Common myeloid progenitor, CD34-positive (primary cell): ENCODE measurements around the gene STRIP1.
A peak's percentile ranks its signal among the peaks of the same experiment; 100 is the strongest.

ENCODE experiments used
- CTCF ChIA-PET: fragments of 350-600 bp; sonication (Branson Sonifier 250); formaldehyde crosslinking; loops from one replicate; lab custom pipeline; 2021; ENCODE audit warnings: antibody characterized with exemption; lab: Charles Lee
- POLR2A ChIA-PET: fragments of 350-600 bp; sonication (Branson Sonifier 250); formaldehyde crosslinking; loops from one replicate; lab custom pipeline; 2021; ENCODE audit warnings: antibody characterized with exemption; lab: Charles Lee
- DNase-seq, 3 donors: peaks; one replicate each; pipeline versions ENCODE4 v3.0.0 to v3.0.0-alpha.2; 2013
- H3K27ac ChIP-seq, 2 experiments: 1 replicate in 1 of 2; 2 replicates in 1 of 2; pipeline ENCODE4 v1.7.0; 2013; ENCODE audit warnings: inconsistent platforms in 2 of 2, low read length in 2 of 2, mild to moderate bottlenecking in 2 of 2, low read depth in 1 of 2, moderate library complexity in 1 of 2; ENCODE audit not compliant: severe bottlenecking in 2 of 2, insufficient read depth in 1 of 2, poor library complexity in 1 of 2
- H3K27me3 ChIP-seq, 5 experiments: replicated peaks in 2 of 5; 1 replicate in 3 of 5; 2 replicates in 2 of 5; pipeline versions ENCODE4 v1.6.1 to v1.7.0; 2013; ENCODE audit warnings: low read length in 4 of 5, mild to moderate bottlenecking in 2 of 5, moderate library complexity in 2 of 5, inconsistent platforms in 1 of 5; ENCODE audit not compliant: insufficient read depth in 5 of 5, control insufficient read depth in 4 of 5
- H3K36me3 ChIP-seq, 4 experiments: 1 replicate in 2 of 4; 2 replicates in 2 of 4; pipeline versions ENCODE4 v1.6.1 to v1.7.0; 2013; ENCODE audit warnings: low read length in 3 of 4, control low read depth in 1 of 4, mild to moderate bottlenecking in 1 of 4; ENCODE audit not compliant: control insufficient read depth in 4 of 4, insufficient read depth in 4 of 4
- H3K4me1 ChIP-seq, 4 experiments: 1 replicate in 3 of 4; 2 replicates in 1 of 4; pipeline versions ENCODE4 v1.6.1 to v1.7.1; 2013; ENCODE audit warnings: low read length in 3 of 4, mild to moderate bottlenecking in 3 of 4, control low read depth in 1 of 4, inconsistent platforms in 1 of 4, moderate library complexity in 1 of 4; ENCODE audit not compliant: control insufficient read depth in 4 of 4, insufficient read depth in 4 of 4; ENCODE audit errors: control extremely low read depth in 1 of 4
- H3K4me3 ChIP-seq, 7 experiments: 1 replicate in 4 of 7; 2 replicates in 3 of 7; pipeline versions ENCODE4 v1.5.1 to v1.7.0; 2013; ENCODE audit warnings: mild to moderate bottlenecking in 7 of 7, low read length in 6 of 7, moderate library complexity in 6 of 7, inconsistent platforms in 2 of 7, low read depth in 2 of 7, control low read depth in 1 of 7; ENCODE audit not compliant: insufficient read depth in 4 of 7, control insufficient read depth in 1 of 7; ENCODE audit errors: extremely low read depth in 1 of 7
- H3K9me3 ChIP-seq, 5 experiments: 1 replicate in 4 of 5; 2 replicates in 1 of 5; pipeline versions ENCODE4 v1.6.1 to v1.7.1; 2013; ENCODE audit warnings: low read length in 4 of 5, mild to moderate bottlenecking in 2 of 5, inconsistent platforms in 1 of 5, low read depth in 1 of 5, moderate library complexity in 1 of 5; ENCODE audit not compliant: control insufficient read depth in 4 of 5, insufficient read depth in 2 of 5; ENCODE audit errors: control extremely low read depth in 1 of 5
- WGBS: methylation state at CpG from one replicate; pipeline ENCODE4 v1.1.5; 2013; ENCODE audit not compliant: insufficient coverage; 5-methylcytosine and 5-hydroxymethylcytosine counted together

Gene STRIP1

DNA sequence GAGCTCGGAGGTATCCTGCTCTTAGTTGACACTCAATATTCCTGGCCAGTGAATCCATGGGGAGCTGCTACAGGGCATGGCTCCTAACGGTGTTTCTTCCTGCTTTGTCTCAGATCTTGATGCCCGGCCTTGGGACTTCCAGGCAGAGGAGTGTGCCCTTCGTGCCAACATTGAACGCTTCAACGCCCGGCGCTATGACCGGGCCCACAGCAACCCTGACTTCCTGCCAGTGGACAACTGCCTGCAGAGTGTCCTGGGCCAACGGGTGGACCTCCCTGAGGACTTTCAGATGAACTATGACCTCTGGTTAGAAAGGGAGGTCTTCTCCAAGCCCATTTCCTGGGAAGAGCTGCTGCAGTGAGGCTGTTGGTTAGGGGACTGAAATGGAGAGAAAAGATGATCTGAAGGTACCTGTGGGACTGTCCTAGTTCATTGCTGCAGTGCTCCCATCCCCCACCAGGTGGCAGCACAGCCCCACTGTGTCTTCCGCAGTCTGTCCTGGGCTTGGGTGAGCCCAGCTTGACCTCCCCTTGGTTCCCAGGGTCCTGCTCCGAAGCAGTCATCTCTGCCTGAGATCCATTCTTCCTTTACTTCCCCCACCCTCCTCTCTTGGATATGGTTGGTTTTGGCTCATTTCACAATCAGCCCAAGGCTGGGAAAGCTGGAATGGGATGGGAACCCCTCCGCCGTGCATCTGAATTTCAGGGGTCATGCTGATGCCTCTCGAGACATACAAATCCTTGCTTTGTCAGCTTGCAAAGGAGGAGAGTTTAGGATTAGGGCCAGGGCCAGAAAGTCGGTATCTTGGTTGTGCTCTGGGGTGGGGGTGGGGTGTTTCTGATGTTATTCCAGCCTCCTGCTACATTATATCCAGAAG lies 19.4 kb downstream of the STRIP1 start:
- 90% methylated on average over 15 of the region's 16 CpGs for WGBS
- peak in 2 of 3 donors; percentile 40 to 56 for DNase-seq
- Histone ChIP-seq H3K4me1 (no peaks in the 10 kb centered on the region), H3K27ac (no peak overlapping the region), H3K27me3 (no peaks in the 10 kb centered on the region), H3K4me3 (no peak overlapping the region), H3K36me3 (peaks cover 18 to 96% (median 80%) of the 10 kb centered on the region in 4 experiments), H3K9me3 (no peaks in the 10 kb centered on the region)
- POLR2A ChIA-PET = interaction anchor here (0.5 kb wide), 1 partner anchor 15 kb away, joined by 3 read pairs; no protein-coding TSS in a partner anchor
- CTCF ChIA-PET = interaction anchor here (0.6 to 12.8 kb wide), 17 partner anchors 9 to 512 kb away, joined by 3 to 221 read pairs (median 5); partner anchors contain the start of genes AHCYL1, STRIP1 and UBL4B

GRCh38 chr1:110055493-110056284 lies 21.3 kb downstream of the STRIP1 start:
- no peak for DNase-seq
- 95% methylated on average over 4 of the region's 5 CpGs for WGBS
- Histone ChIP-seq H3K36me3 (peaks cover 12 to 89% (median 70%) of the 10 kb centered on the region in 4 experiments), H3K4me1 (no peaks in the 10 kb centered on the region), H3K4me3 (no peak overlapping the region), H3K27me3 (no peaks in the 10 kb centered on the region), H3K9me3 (no peaks in the 10 kb centered on the region), H3K27ac (no peak overlapping the region)
- ChIA-PET CTCF (interaction anchor here (0.7 to 12.8 kb wide), 8 partner anchors 10 to 60 kb away, joined by 3 to 221 read pairs (median 34); partner anchors contain the start of genes STRIP1 and UBL4B), POLR2A (no interaction called here)

DNA sequence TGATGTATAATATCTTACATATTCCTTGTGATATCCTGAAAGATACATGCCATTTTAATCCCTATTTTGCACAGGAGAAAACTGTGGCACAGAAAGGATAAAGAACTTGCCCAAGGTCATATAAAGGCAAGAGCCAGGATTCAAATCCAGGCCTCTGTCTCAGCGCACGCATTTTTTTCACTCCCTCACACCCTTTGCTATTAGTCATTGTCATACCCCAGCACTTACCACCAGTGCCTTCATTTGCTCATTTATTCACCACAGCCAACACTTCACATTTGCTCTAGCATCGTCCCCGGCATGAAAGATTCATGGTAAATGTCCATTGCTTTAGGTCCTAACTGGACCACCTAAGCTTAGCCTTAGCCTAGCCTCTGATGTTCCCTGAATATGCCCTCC lies 21.9 kb downstream of the STRIP1 start:
- H3K27ac ChIP-seq = no peak overlapping the region
- H3K27me3 ChIP-seq = no peaks in the 10 kb centered on the region
- POLR2A ChIA-PET = no interaction called here
- no peaks in the 10 kb centered on the region for H3K9me3 ChIP-seq
- WGBS = 100% methylated on average over 4 of the region's 4 CpGs
- DNase-seq = no peak
- H3K4me1 ChIP-seq = no peaks in the 10 kb centered on the region
- H3K36me3 ChIP-seq = peaks cover 9 to 83% (median 67%) of the 10 kb centered on the region in 4 experiments
- CTCF ChIA-PET = interaction anchor here (0.7 to 12.8 kb wide), 9 partner anchors 10 to 403 kb away, joined by 3 to 221 read pairs (median 8); partner anchors contain the start of gene STRIP1
- no peak overlapping the region for H3K4me3 ChIP-seq

- Histone ChIP-seq H3K27ac (no peak overlapping the region), H3K27me3 (no peaks in the 10 kb centered on the region), H3K4me1 (no peaks in the 10 kb centered on the region), H3K4me3 (no peak overlapping the region), H3K9me3 (no peaks in the 10 kb centered on the region), H3K36me3 (peaks cover 9 to 78% (median 66%) of the 10 kb centered on the region in 4 experiments)
- WGBS = 100% methylated on average over 3 of the region's 3 CpGs
- no peak for DNase-seq
- POLR2A ChIA-PET = no interaction called here
- CTCF ChIA-PET = interaction anchor here (0.7 to 12.8 kb wide), 7 partner anchors 10 to 402 kb away, joined by 3 to 221 read pairs (median 6); partner anchors contain the start of gene STRIP1
Measured at GRCh38 chr1:110056776-110057175, 22.4 kb downstream of the STRIP1 start.

DNA sequence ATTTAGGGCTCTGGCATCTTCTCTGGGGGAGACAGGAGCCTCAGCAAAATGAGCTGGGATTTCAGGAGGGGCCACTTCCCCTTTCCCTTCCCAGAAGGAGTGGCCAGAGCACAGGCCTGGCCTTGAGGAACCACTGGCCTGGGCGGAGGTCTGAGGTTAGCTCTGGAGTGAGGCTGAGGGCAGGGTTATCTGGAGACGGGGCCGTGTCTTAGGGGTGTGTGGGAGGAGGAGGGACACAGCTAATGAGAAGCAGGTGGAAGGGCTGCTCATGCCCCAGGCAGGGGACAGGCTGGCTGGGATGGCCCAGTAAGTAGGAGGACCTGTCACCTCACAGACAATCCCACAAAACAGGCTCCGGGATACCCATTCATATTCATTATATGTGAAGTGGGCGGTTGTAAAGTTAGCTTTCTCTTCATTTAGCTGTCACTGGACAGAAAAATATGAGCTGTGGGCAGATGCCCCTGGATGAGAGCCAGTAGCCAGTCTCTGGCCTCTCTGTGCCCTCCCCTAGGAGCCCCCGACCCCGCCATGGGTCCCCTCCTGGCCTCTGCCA lies 23.6 kb downstream of the STRIP1 start:
- Histone ChIP-seq H3K4me3 (no peak overlapping the region), H3K9me3 (no peaks in the 10 kb centered on the region), H3K27me3 (no peaks in the 10 kb centered on the region), H3K36me3 (peaks cover 8 to 67% (median 57%) of the 10 kb centered on the region in 4 experiments), H3K27ac (no peak overlapping the region), H3K4me1 (no peaks in the 10 kb centered on the region)
- DNase-seq = no peak
- 100% methylated on average over 2 of the region's 7 CpGs for WGBS
- CTCF ChIA-PET = interaction anchor here (0.8 to 12.8 kb wide), 10 partner anchors 8 to 355 kb away, joined by 3 to 221 read pairs (median 6); partner anchors contain the start of genes STRIP1 and UBL4B
- POLR2A ChIA-PET = interaction anchor here (1.1 to 1.4 kb wide), 2 partner anchors 8 to 13 kb away, joined by 4 to 5 read pairs; no protein-coding TSS in a partner anchor

GRCh38 chr1:110058591-110058990 lies 24.2 kb downstream of the STRIP1 start:
- Histone ChIP-seq H3K4me3 (no peak overlapping the region), H3K27me3 (no peaks in the 10 kb centered on the region), H3K27ac (no peak overlapping the region), H3K4me1 (no peaks in the 10 kb centered on the region), H3K9me3 (no peaks in the 10 kb centered on the region), H3K36me3 (peaks cover 8 to 61% (median 51%) of the 10 kb centered on the region in 4 experiments)
- ChIA-PET POLR2A (interaction anchor here (1.4 kb wide), 1 partner anchor 8 kb away, joined by 5 read pairs; no protein-coding TSS in a partner anchor), CTCF (interaction anchor here (0.8 to 12.8 kb wide), 13 partner anchors 8 to 354 kb away, joined by 3 to 221 read pairs (median 6); partner anchors contain the start of gene STRIP1)
- DNase-seq = no peak
- WGBS = 83% methylated on average over 1 of the region's 1 CpG
